Kidney (tissue), 14 donors: ENCODE measurements around the gene ZNF423. TPM values are rescaled to one million over a fixed set of nuclear protein-coding genes. Genes with fewer than 3 reads are reported as not detected.
A peak's percentile ranks its signal among the peaks of the same experiment; 100 is the strongest.

Experiments
- DNase-seq, 5 donors: peaks; one replicate each; pipeline ENCODE4 v3.0.0-alpha.2; 2013 to 2020
- FAIRE-seq: peaks from 2 replicates; lab custom pipeline; 2012; peaks lifted over from hg19 to GRCh38; lab: Jason Lieb, UNC
- H3K27ac ChIP-seq, 2 donors: one replicate each; pipeline ENCODE4 v1.7.0; 2013; ENCODE audit warnings: low read depth in 2 of 2, low read length in 2 of 2, inconsistent platforms in 1 of 2
- H3K27me3 ChIP-seq: one replicate; pipeline ENCODE4 v1.7.1; 2013; ENCODE audit warnings: low read length, inconsistent platforms; ENCODE audit not compliant: control insufficient read depth, insufficient read depth
- H3K36me3 ChIP-seq, 3 donors: one replicate each; pipeline versions ENCODE4 v1.7.0 to v1.7.1; 2013; ENCODE audit warnings: low read length in 3 of 3, control low read depth in 1 of 3, inconsistent platforms in 1 of 3; ENCODE audit not compliant: insufficient read depth in 3 of 3, control insufficient read depth in 2 of 3
- H3K4me1 ChIP-seq, 3 donors: one replicate each; pipeline versions ENCODE4 v1.7.0 to v1.7.1; 2013; ENCODE audit warnings: low read length in 3 of 3, inconsistent platforms in 1 of 3, low read depth in 1 of 3; ENCODE audit not compliant: control insufficient read depth in 2 of 3, insufficient read depth in 2 of 3
- H3K4me3 ChIP-seq, 3 donors: one replicate each; pipeline versions ENCODE4 v1.7.0 to v1.8.1; 2013; ENCODE audit warnings: low read length in 3 of 3, control low read depth in 1 of 3, inconsistent platforms in 1 of 3
- H3K9ac ChIP-seq, 3 donors: one replicate each; pipeline versions ENCODE4 v1.7.0 to v1.7.1; 2013; ENCODE audit warnings: low read length in 3 of 3, control low read depth in 1 of 3, inconsistent platforms in 1 of 3
- H3K9me3 ChIP-seq, 3 donors: one replicate each; pipeline versions ENCODE4 v1.7.0 to v1.7.1; 2013; ENCODE audit warnings: low read length in 3 of 3, control low read depth in 1 of 3, inconsistent platforms in 1 of 3; ENCODE audit not compliant: control insufficient read depth in 2 of 3, insufficient read depth in 1 of 3
- intact Hi-C: fragments of 100-400 bp; cut with DNase I; formaldehyde crosslinking; loops from one replicate; pipeline ENCODE4 v1.11.1; 2022
- polyA plus RNA-seq: library from polyadenylated mRNA; stranded (reverse); fragments of 350-450 nt; fragmentation: Illumina TruSeq; extraction: RNeasy Lipid Tissue Mini Kit (QIAGEN cat#74804); gene quantifications from one replicate; pipeline ENCODE4 v1.2.3, GENCODE V29; 2014; ENCODE audit warnings: low read depth, low replicate concordance; ENCODE audit not compliant: insufficient read depth
- total RNA-seq: library from RNA; stranded (reverse); fragmentation: NEBNext Ultra II Directional; extraction: Animal tissue kit (Norgen Biotek cat#: 25700); gene quantifications from one replicate; pipeline ENCODE4 v1.2.1, GENCODE V29; 2021
- TF ChIP-seq, protein P1 (sequence below): IDR thresholded peaks from 3 replicates; pipeline ENCODE4 v1.5.1; 2012; ENCODE audit warnings: mild to moderate bottlenecking, moderate library complexity, borderline replicate concordance; ENCODE audit not compliant: insufficient read depth; ENCODE audit errors: extremely low read depth
- donor health status: control.
- donor health status: control.
- donor health status: control.
- donor health status: control.
- donor health status: control.
- donor health status: DM: yes; HTN: yes; CAD: no.
- donor health status: Normal renal cell carcinoma (clear cell type).

The ZNF423 gene
- total and polyA plus RNA-seq, 2 donors from 2014 or later = 2.0 to 8.4 TPM

DNA sequence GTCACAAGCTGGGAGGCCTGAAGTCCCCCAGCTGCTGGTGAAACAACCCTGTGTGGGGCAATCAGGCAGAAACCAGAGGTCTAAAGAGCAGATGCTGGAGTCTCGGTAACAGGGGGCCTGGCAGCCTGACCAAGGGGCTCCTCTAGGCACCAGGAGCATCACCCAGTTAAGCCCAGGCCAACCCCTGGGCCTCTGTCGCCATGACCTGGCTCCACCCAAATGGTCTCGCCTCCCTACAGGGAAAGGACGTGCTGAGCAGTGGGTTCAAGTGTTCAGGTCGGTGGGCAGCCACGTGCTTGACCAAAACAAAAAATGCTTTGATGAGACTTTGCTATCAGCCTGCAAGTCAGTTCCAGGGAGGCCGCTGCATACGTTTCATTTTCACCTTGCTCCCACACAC, 240.3 kb downstream of the ZNF423 start:
- no peaks in the 10 kb centered on the region for H3K36me3 ChIP-seq
- FAIRE-seq = no peak
- TF ChIP-seq, protein P1, sequence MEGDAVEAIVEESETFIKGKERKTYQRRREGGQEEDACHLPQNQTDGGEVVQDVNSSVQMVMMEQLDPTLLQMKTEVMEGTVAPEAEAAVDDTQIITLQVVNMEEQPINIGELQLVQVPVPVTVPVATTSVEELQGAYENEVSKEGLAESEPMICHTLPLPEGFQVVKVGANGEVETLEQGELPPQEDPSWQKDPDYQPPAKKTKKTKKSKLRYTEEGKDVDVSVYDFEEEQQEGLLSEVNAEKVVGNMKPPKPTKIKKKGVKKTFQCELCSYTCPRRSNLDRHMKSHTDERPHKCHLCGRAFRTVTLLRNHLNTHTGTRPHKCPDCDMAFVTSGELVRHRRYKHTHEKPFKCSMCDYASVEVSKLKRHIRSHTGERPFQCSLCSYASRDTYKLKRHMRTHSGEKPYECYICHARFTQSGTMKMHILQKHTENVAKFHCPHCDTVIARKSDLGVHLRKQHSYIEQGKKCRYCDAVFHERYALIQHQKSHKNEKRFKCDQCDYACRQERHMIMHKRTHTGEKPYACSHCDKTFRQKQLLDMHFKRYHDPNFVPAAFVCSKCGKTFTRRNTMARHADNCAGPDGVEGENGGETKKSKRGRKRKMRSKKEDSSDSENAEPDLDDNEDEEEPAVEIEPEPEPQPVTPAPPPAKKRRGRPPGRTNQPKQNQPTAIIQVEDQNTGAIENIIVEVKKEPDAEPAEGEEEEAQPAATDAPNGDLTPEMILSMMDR = no peak
- no peaks in the 10 kb centered on the region for H3K27me3 ChIP-seq
- no peak overlapping the region for H3K27ac ChIP-seq
- H3K9ac ChIP-seq = no peak overlapping the region
- no peak overlapping the region for H3K4me3 ChIP-seq
- intact Hi-C loops = no loop called here
- peaks cover 0 to 11% (median 8%) of the 10 kb centered on the region in 3 donors for H3K4me1 ChIP-seq
- peak in 1 of 5 donors; percentile 47 for DNase-seq
- H3K9me3 ChIP-seq = no peaks in the 10 kb centered on the region

DNA sequence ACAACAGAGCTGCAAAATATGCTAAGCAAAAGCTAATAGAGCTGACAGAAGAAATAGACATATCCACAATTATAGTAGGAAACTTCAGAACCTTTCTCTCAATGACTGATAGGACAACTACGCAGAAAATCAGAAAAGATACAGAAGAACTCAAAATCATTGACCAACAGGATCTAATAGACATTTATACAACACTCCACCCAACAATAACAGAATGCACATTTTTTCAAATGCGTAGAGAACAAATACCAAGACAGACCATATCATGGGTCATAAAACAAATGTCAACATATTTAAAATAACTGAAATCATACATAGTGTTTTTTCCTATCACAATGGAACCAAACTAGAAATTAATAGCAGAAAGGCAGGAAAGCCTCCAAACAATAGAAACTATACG, 244.9 kb downstream of the ZNF423 start:
- H3K36me3 ChIP-seq = no peaks in the 10 kb centered on the region
- no peak overlapping the region for H3K9ac ChIP-seq
- TF ChIP-seq, protein P1 = no peak
- no peak overlapping the region for H3K27ac ChIP-seq
- H3K4me3 ChIP-seq = no peak overlapping the region
- H3K27me3 ChIP-seq = no peaks in the 10 kb centered on the region
- FAIRE-seq (no peak), DNase-seq (no peak)
- peaks cover 0 to 8% (median 2%) of the 10 kb centered on the region in 3 donors for H3K4me1 ChIP-seq
- intact Hi-C loops = no loop called here
- no peaks in the 10 kb centered on the region for H3K9me3 ChIP-seq

DNA sequence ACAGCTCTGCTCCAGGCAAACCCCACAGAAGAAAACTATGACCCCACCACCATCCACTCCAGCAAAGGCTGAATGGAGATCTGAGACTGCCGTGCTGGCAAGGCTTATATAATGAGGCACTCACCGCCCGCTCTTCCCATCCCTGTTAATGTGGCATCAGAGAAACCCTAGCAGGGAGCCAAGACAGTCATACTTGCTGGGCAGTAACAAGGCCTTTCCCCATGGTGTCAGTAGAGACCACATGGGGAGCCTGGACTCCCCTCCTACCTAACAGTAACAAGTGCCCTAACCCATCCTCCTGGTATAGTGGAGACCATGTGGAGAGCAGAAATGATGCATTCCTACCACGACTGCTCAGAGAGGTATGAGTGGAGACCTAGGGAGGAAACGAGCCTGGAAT, 247.1 kb downstream of the ZNF423 start:
- DNase-seq (peak in 4 of 5 donors; percentile 68 to 92 (median 81)), FAIRE-seq (no peak)
- intact Hi-C loops = no loop called here
- Histone ChIP-seq H3K9ac (no peak overlapping the region), H3K36me3 (no peaks in the 10 kb centered on the region), H3K4me3 (no peak overlapping the region), H3K4me1 (peaks cover 0 to 8% (median 2%) of the 10 kb centered on the region in 3 donors), H3K9me3 (no peaks in the 10 kb centered on the region), H3K27me3 (no peaks in the 10 kb centered on the region), H3K27ac (no peak overlapping the region)
- TF ChIP-seq, protein P1 = peak; percentile 21

DNA sequence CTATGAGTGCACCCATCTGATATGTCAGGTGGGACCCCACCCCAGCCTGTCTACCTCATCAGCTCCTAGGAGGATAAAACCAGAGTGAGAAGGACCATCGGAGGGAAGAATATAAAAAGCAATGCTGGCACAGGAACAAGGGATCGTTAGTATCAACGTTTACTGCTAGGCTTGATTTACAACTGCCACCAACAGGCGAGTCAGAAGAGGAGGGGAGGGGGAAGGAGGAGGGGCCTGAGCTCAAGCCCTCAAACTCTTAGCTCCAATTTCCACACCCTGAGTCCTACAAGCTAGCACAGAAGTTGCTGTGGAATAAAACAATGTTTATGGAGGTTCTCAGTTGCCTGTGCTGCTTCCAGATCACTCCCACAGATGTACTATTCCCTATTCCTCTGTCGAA, 247.8 kb downstream of the ZNF423 start:
- peak in 4 of 5 donors; percentile 77 to 94 (median 88) for DNase-seq
- Histone ChIP-seq H3K27me3 (no peaks in the 10 kb centered on the region), H3K9me3 (no peaks in the 10 kb centered on the region), H3K36me3 (no peaks in the 10 kb centered on the region), H3K4me1 (peaks cover under 1 to 8% (median 2%) of the 10 kb centered on the region in 3 donors), H3K27ac (no peak overlapping the region), H3K4me3 (no peak overlapping the region), H3K9ac (no peak overlapping the region)
- FAIRE-seq = no peak
- TF ChIP-seq, protein P1 = no peak
- intact Hi-C loops = no loop called here
